ENCODE measurements around the gene URI1. TPM values are rescaled to one million over a fixed set of nuclear protein-coding genes. Genes with fewer than 3 reads are reported as not detected.

URI1 gene
- polyA plus RNA-seq, 1 donor (not counting 4 experiments of a cell fraction or from before 2014, with no cell fraction given), result 98.6 TPM

DNA sequence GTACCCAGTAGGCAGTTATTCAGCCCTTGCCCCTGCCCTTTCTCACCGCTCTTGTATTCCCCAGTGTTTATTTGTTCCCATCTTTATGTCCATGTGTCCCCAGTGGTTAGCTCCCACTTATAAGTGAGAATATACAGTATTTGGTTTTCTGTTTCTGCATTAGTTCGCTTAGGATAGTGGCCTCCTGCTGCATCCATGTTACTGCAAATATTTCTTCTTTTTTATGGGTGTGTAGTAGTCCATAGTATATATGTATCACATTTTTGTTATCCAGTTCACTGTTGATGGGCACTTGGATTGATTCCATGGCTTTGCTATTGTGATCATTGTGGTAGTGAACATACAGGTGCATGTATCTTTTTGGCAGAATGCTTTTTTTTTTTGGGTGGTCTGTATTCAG is 32.7 kb downstream of the URI1 start:
- Histone ChIP-seq H4K20me1 (ENCODE audit: control insufficient read depth, extremely low read depth, insufficient read depth, low read length) (peaks cover 4% of the 10 kb centered on the region), H3K79me2 (ENCODE audit: control insufficient read depth, insufficient read depth, low read length) (peaks cover 94% of the 10 kb centered on the region), H3K4me1 (ENCODE audit: control insufficient read depth, extremely low read depth, insufficient read depth, low read length) (no peaks in the 10 kb centered on the region)

GRCh38 chr19:29976151-29976943 is 34.3 kb downstream of the URI1 start:
- no peak for FAIRE-seq

More for the DNA sequence above, 32.7 kb downstream of the URI1 start:
- H3K9ac ChIP-seq (ENCODE audit: control insufficient read depth, extremely low read depth, insufficient read depth, low read length), result no peak overlapping the region
- H3K36me3 ChIP-seq (ENCODE audit: control insufficient read depth in 2 of 2, extremely low read depth in 1 of 2, insufficient read depth in 2 of 2, low read length in 2 of 2), result no peaks in the 10 kb centered on the region
- H3K27me3 ChIP-seq (ENCODE audit: control insufficient read depth, extremely low read depth, insufficient read depth, low read length), result no peaks in the 10 kb centered on the region
- no peak overlapping the region for H3K27ac ChIP-seq (ENCODE audit: control insufficient read depth, insufficient read depth, low read length)
- H3K4me2 ChIP-seq (ENCODE audit: control insufficient read depth, extremely low read depth, insufficient read depth, low read depth, low read length), result no peak overlapping the region
- dilution Hi-C loops (cut with MboI; ENCODE audit: extremely low pct_ligation_motif_present, low sequenced_read_pairs), result no loop called here
- DNase-seq (ENCODE audit: low read depth, low spot score) (no peak), FAIRE-seq (no peak)
- no peaks in the 10 kb centered on the region for H3K9me1 ChIP-seq (ENCODE audit: control insufficient read depth, extremely low read depth, insufficient read depth, low read length)
- TF ChIP-seq, protein P1, sequence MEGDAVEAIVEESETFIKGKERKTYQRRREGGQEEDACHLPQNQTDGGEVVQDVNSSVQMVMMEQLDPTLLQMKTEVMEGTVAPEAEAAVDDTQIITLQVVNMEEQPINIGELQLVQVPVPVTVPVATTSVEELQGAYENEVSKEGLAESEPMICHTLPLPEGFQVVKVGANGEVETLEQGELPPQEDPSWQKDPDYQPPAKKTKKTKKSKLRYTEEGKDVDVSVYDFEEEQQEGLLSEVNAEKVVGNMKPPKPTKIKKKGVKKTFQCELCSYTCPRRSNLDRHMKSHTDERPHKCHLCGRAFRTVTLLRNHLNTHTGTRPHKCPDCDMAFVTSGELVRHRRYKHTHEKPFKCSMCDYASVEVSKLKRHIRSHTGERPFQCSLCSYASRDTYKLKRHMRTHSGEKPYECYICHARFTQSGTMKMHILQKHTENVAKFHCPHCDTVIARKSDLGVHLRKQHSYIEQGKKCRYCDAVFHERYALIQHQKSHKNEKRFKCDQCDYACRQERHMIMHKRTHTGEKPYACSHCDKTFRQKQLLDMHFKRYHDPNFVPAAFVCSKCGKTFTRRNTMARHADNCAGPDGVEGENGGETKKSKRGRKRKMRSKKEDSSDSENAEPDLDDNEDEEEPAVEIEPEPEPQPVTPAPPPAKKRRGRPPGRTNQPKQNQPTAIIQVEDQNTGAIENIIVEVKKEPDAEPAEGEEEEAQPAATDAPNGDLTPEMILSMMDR (optimal IDR thresholded peaks at IDR 0.05 in 1 of 3, IDR thresholded peaks at IDR 0.05 in 1 of 3, conservative IDR thresholded peaks at IDR 0.05 in 1 of 3; ENCODE audit: extremely low read depth in 1 of 3, insufficient read depth in 2 of 3, low read length in 3 of 3), result no peak
- TF ChIP-seq EZH2 (IDR thresholded peaks at IDR 0.05; ENCODE audit: low read length), result no peak
- H3K9me3 ChIP-seq (ENCODE audit: control insufficient read depth, low read depth, low read length), result no peaks in the 10 kb centered on the region
- H3K4me3 ChIP-seq (ENCODE audit: control insufficient read depth in 2 of 3, extremely low read depth in 1 of 3, insufficient read depth in 2 of 3, low read depth in 1 of 3, low read length in 3 of 3), result no peak overlapping the region
- no peak overlapping the region for H2AFZ ChIP-seq (ENCODE audit: control insufficient read depth, low read length)

More at GRCh38 chr19:29976151-29976943, 34.3 kb downstream of the URI1 start:
- peaks cover 91% of the 10 kb centered on the region for H3K79me2 ChIP-seq (ENCODE audit: control insufficient read depth, insufficient read depth, low read length)
- dilution Hi-C loops (cut with MboI; ENCODE audit: extremely low pct_ligation_motif_present, low sequenced_read_pairs), result no loop called here
- no peak overlapping the region for H3K27ac ChIP-seq (ENCODE audit: control insufficient read depth, insufficient read depth, low read length)
- H3K9ac ChIP-seq (ENCODE audit: control insufficient read depth, extremely low read depth, insufficient read depth, low read length), result no peak overlapping the region
- H3K4me1 ChIP-seq (ENCODE audit: control insufficient read depth, extremely low read depth, insufficient read depth, low read length), result no peaks in the 10 kb centered on the region
- H3K36me3 ChIP-seq (ENCODE audit: control insufficient read depth in 2 of 2, extremely low read depth in 1 of 2, insufficient read depth in 2 of 2, low read length in 2 of 2), result no peaks in the 10 kb centered on the region
- H3K4me2 ChIP-seq (ENCODE audit: control insufficient read depth, extremely low read depth, insufficient read depth, low read depth, low read length), result no peak overlapping the region
- DNase-seq (ENCODE audit: low read depth, low spot score), result no peak
- H3K4me3 ChIP-seq (ENCODE audit: control insufficient read depth in 2 of 3, extremely low read depth in 1 of 3, insufficient read depth in 2 of 3, low read depth in 1 of 3, low read length in 3 of 3), result no peak overlapping the region
- H3K9me1 ChIP-seq (ENCODE audit: control insufficient read depth, extremely low read depth, insufficient read depth, low read length), result no peaks in the 10 kb centered on the region
- H2AFZ ChIP-seq (ENCODE audit: control insufficient read depth, low read length), result no peak overlapping the region
- H3K27me3 ChIP-seq (ENCODE audit: control insufficient read depth, extremely low read depth, insufficient read depth, low read length), result no peaks in the 10 kb centered on the region
- no peaks in the 10 kb centered on the region for H3K9me3 ChIP-seq (ENCODE audit: control insufficient read depth, low read depth, low read length)
- peaks cover 4% of the 10 kb centered on the region for H4K20me1 ChIP-seq (ENCODE audit: control insufficient read depth, extremely low read depth, insufficient read depth, low read length)
- TF ChIP-seq, protein P1 (optimal IDR thresholded peaks at IDR 0.05 in 1 of 3, IDR thresholded peaks at IDR 0.05 in 1 of 3, conservative IDR thresholded peaks at IDR 0.05 in 1 of 3; ENCODE audit: extremely low read depth in 1 of 3, insufficient read depth in 2 of 3, low read length in 3 of 3), result no peak
- no peak for TF ChIP-seq EZH2 (IDR thresholded peaks at IDR 0.05; ENCODE audit: low read length)

All from keratinocyte (primary cell).